Astrocyte of the spinal cord (primary cell): ENCODE data around the gene WFDC2.

ENCODE experiments used
- DNase-seq: peaks from one replicate; pipeline ENCODE4 v3.0.0; 2011; ENCODE audit warnings: low read depth, low spot score
- H3K4me3 ChIP-seq: 2 replicates; pipeline ENCODE4 v1.5.1; 2011; ENCODE audit warnings: low read depth, mild to moderate bottlenecking, low read length, moderate library complexity
- in situ Hi-C: cut with HindIII; loops from 2 replicates; pipeline ENCODE4 v1.10.0; 2017; ENCODE audit warnings: low sequenced_read_pairs
- TF ChIP-seq, protein P1 (sequence below): IDR thresholded peaks from 2 replicates; pipeline ENCODE4 v1.5.1; 2012; ENCODE audit warnings: low read depth, mild to moderate bottlenecking, low read length, inconsistent platforms

WFDC2 gene

DNA sequence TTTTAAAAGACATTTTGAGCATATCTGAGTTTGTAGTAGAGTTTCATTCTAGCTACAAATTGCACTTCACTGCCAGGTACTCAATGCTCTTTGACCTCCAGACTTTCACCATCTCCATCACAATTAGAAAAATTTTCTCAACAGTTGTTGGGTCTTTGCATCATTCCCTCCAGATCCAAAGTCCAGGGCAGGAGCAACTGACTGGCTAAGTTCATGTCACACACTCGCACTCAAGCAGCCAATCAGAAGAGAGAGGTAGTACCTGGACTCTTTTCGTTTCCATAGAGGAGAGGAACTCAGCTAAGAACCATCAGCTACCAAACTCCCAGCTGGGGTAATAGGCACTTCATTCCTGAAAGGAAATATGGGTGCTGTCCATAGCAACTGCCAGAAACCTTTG, 36.8 kb downstream of the WFDC2 start:
- TF ChIP-seq, protein P1, sequence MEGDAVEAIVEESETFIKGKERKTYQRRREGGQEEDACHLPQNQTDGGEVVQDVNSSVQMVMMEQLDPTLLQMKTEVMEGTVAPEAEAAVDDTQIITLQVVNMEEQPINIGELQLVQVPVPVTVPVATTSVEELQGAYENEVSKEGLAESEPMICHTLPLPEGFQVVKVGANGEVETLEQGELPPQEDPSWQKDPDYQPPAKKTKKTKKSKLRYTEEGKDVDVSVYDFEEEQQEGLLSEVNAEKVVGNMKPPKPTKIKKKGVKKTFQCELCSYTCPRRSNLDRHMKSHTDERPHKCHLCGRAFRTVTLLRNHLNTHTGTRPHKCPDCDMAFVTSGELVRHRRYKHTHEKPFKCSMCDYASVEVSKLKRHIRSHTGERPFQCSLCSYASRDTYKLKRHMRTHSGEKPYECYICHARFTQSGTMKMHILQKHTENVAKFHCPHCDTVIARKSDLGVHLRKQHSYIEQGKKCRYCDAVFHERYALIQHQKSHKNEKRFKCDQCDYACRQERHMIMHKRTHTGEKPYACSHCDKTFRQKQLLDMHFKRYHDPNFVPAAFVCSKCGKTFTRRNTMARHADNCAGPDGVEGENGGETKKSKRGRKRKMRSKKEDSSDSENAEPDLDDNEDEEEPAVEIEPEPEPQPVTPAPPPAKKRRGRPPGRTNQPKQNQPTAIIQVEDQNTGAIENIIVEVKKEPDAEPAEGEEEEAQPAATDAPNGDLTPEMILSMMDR, result no peak
- in situ Hi-C loops, result no loop called here
- H3K4me3 ChIP-seq, result no peak overlapping the region
- no peak for DNase-seq

DNA sequence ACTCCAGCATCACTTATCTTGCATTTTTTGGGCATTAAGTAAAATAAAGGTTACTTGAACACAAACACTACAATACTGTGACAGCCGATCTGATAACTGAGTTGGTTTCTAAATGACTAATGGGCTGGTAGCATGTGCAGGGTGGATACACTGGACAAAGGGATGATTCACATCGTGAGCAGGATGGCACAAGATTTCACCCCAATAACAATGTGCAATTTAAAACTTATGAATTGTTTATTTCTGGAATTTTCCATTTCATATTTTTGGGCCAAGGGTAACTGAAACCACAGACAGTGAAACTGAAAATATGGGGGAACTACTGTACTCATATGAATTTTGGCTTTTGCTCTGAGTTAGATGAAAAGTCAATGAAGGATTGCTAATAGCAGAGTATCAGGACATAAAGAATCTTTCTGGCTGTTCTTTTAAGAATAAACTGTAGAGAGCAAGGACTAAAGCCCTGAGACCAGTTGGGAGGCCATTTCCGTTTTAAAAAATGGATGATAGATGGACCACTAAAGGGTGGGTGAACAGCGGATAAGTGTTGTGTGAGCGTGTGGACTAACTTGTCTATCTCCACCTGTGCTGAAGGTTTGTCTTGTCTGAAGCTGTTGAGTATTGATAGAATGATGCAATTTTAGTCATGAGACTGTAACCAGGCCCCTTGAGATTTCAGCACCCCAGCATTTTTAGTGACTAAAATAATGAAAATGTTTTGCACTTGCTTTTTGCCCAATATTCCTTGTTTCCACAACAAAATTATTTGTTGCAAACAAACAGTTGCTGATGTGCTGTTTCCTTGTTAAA, 37.7 kb downstream of the WFDC2 start:
- in situ Hi-C loops, result no loop called here
- no peak for DNase-seq
- TF ChIP-seq, protein P1, result no peak
- H3K4me3 ChIP-seq, result no peak overlapping the region

DNA sequence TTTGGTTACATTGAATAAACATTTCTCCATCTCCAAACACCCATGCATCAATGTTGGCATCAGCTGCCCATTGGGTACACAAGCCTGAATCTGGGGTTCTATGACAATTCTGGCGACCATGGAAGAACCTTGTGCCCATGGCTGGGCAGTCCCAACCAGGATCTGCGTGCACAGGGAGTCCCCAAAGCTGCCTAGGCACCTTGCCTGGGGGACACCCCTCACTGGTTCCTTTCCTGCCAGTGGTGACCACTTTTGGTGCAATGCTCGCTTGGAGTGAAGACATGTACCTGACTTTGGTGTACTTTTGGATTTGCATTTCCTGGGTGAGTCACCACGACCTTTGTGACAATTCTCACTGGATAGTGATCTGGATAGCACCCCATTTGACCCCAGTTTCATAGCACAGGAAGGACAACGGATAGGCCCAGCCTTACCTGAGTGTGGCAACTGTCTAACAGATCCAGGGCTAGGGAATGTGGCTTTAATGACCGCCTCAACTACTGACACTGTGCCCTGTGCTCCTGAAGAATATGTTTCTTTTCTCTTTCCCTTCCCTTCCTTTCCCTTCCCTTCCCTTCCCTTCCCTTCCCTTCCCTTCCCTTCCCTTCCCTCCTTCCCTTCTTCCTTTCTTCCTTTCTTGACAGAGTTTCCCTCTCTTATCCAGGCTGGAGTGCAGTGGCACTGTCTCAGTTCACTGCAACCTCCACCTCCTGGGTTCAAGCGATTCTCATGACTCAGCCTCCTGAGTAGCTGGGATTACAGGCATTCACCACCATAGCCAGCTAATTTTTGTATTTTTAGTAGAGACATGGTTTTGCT, 38.7 kb downstream of the WFDC2 start:
- TF ChIP-seq, protein P1, result no peak
- in situ Hi-C loops, result no loop called here
- DNase-seq, result no peak
- no peak overlapping the region for H3K4me3 ChIP-seq

DNA sequence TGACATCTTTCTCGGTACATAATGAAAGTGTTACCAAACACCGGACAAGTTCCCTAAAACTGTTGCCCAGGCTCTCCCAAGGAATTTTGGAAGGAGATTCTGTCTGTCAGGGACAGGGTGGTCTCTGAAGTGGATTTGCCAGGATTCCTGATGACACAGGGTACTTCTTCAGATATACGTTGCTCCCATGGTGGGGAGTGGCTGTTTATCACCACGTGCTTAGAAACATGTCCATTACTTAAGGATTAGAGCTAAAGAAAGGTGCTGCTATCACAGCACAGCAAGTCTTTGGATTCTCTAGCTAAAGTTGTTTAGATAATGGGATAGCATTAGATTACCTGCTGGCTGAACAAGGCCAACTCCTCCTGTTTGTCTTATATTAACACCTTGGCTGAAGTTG, 39.5 kb downstream of the WFDC2 start:
- in situ Hi-C loops, result no loop called here
- DNase-seq, result no peak
- TF ChIP-seq, protein P1, result no peak
- H3K4me3 ChIP-seq, result no peak overlapping the region

DNA sequence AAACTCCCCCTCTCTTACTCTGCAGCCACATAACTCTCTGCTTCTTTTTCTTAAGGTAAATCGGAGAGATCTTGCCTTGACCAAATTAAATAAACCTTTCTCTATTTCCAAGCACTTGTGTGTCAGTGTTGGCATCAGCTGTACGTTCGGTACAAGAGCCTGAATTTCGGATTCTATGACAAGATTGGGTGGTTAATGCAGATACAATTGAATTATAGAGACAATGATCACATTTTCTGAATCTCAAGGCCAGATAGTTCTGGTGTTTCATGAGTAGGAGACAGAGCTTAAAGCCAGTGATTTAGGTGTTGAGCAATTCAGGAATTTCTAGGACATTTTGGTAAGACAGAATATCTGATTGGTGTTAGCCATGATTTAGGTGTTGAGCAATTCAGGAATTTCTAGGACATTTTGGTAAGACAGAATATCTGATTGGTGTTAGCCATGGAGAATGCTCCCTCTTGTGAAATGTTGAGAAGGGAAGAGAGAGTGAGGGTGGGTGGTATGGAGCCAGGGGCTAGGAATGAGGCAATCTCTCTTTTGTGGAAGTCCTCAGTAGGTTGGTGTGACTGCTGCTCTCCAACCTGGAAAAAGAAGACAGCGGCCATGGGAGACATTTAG, 40.8 kb downstream of the WFDC2 start:
- no peak overlapping the region for H3K4me3 ChIP-seq
- no peak for DNase-seq
- in situ Hi-C loops, result no loop called here
- TF ChIP-seq, protein P1, result no peak

DNA sequence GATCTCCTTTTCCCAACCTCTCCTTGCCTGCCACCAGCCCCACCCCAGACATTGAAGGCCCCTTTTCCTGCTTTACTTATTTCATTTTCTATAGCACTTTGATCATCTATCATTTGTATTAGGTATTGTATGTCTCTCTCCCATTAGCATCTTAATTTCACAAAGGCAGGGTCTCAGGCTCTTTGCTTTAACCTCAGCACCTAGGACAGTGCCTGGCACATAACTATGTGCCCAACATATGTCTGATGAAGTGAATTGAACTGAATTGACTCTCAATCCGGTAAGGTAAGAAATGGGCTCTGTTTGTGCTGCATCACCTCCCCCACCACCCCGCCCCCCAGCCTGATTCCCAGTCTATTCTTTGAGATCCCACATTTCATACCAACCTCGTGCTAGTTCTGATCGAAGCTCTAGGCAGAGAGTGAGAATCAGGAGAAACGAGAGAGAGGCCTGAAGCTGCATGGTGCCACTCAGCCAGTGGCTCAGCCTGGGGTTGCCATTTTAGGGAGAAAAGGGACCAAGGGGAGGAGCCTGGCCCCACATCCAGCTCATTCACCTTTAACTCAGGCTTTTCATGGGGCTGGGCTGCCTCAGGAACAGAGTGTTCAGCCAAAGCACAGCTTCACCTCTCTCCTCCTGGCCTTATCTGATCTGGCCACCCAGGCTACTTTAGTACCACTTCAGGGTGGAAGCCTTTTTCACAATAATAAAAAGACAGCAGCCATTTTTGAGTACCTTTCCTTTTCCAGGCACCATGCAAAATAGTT, 45.8 kb downstream of the WFDC2 start, which contains the start of gene SPINT3:
SPINT3 (minus strand) TSS at position 476 of the 767 bp plus-strand sequence; CDS start at position 462, 14 bp downstream.
- in situ Hi-C loops, result no loop called here
- no peak within 1 kb of the TSS for H3K4me3 ChIP-seq
- TF ChIP-seq, protein P1, result no peak
- DNase-seq, result no peak
